Islet precursor cell (in vitro differentiated cells): ENCODE results near the gene DENND5A.
A peak's percentile ranks its signal among the peaks of the same experiment; 100 is the strongest.

Source experiments
- DNase-seq: peaks from one replicate; pipeline ENCODE4 v3.0.0-alpha.2; 2018

The DENND5A gene

GRCh38 chr11:9265211-9266131 is at the start of gene DENND5A:
Gene DENND5A (minus strand): TSS chr11:9265350. CDS start chr11:9265069, 281 bp downstream.
- DNase-seq: peak; percentile 96

- DNase-seq: peak; percentile 100
Observed at GRCh38 chr11:9314291-9315077, 49.3 kb upstream of the DENND5A start, which contains the start of gene TMEM41B. Gene TMEM41B (minus strand): TSS chr11:9314593. CDS start chr11:9314441, 152 bp downstream.

GRCh38 chr11:9313648-9314290 is 48.6 kb upstream of the DENND5A start:
- no peak for DNase-seq

- no peak for DNase-seq
Observed at GRCh38 chr11:9310485-9311090, 45.4 kb upstream of the DENND5A start.

GRCh38 chr11:9304178-9304577 is 39.0 kb upstream of the DENND5A start:
- no peak for DNase-seq

- DNase-seq: no peak
Observed at GRCh38 chr11:9302448-9302847, 37.3 kb upstream of the DENND5A start.

- no peak for DNase-seq
Observed at GRCh38 chr11:9301720-9302119, 36.6 kb upstream of the DENND5A start.

- DNase-seq: peak; percentile 12
Observed at GRCh38 chr11:9293646-9294045, 28.5 kb upstream of the DENND5A start.

- peak; percentile 2 for DNase-seq
Observed at GRCh38 chr11:9285850-9286587, 20.9 kb upstream of the DENND5A start.

- peak; percentile 17 for DNase-seq
Observed at GRCh38 chr11:9280655-9281301, 15.6 kb upstream of the DENND5A start.

- DNase-seq: no peak
Observed at GRCh38 chr11:9277176-9277575, 12.0 kb upstream of the DENND5A start.

GRCh38 chr11:9276571-9276970 is 11.4 kb upstream of the DENND5A start:
- no peak for DNase-seq

GRCh38 chr11:9274499-9275258 is 9.5 kb upstream of the DENND5A start:
- no peak for DNase-seq

- no peak for DNase-seq
Observed at GRCh38 chr11:9273376-9274336, 8.5 kb upstream of the DENND5A start.

GRCh38 chr11:9269492-9270013 is 4.4 kb upstream of the DENND5A start:
- DNase-seq: no peak

GRCh38 chr11:9267680-9268079 is 2.5 kb upstream of the DENND5A start:
- no peak for DNase-seq

GRCh38 chr11:9266926-9267325 is 1.8 kb upstream of the DENND5A start:
- DNase-seq: no peak

GRCh38 chr11:9266132-9266736 is 1.1 kb upstream of the DENND5A start:
- DNase-seq: no peak
